ENCODE results near the gene NAALADL1.

- TF ChIP-seq CTCF (conservative IDR thresholded peaks at IDR 0.05; ENCODE audit: low read depth, low read length) (no peak), POLR2A (IDR thresholded peaks at IDR 0.05; ENCODE audit: low read depth, low read length) (no peak), CEBPB (IDR thresholded peaks at IDR 0.05; ENCODE audit: low read depth, low read length) (no peak), MXI1 (IDR thresholded peaks at IDR 0.05; ENCODE audit: borderline replicate concordance, low read depth, low read length) (no peak), RAD21 (IDR thresholded peaks at IDR 0.05; ENCODE audit: low read length) (no peak), NFE2L2 (IDR thresholded peaks at IDR 0.05; ENCODE audit: low read depth, low read length) (no peak), RCOR1 (IDR thresholded peaks at IDR 0.05; ENCODE audit: insufficient replicate concordance, low read length) (no peak), FOS (IDR thresholded peaks at IDR 0.05; ENCODE audit: low read depth, low read length) (no peak), ELK1 (IDR thresholded peaks at IDR 0.05; ENCODE audit: borderline replicate concordance, low read depth, low read length) (no peak), BHLHE40 (IDR thresholded peaks at IDR 0.05; ENCODE audit: low read depth, low read length) (no peak)
These were observed 15.5 kb downstream of the NAALADL1 start for GRCh38 chr11:65042891-65043290.
